Measurements from ENCODE around the gene CNNM1.

DNA sequence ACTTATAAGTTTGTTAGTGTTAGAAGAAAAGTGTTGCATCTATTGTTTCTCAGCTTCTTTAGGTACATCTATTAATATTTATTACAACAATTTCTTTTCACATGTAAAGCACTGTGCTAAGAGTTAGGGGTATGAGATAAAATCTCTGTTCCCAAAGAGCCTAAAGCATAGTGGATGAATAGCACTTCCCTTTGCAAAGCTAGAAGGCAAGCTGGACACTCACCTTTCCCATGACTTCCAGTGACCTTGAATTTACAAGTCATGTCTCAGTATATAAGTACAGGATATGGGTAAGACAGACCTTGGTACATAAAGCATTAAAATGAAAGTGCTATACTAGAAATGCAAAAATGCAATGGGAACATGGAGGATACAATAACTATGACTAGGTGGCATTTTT, 8.7 kb downstream of the CNNM1 start:
- TF ChIP-seq, protein P1, sequence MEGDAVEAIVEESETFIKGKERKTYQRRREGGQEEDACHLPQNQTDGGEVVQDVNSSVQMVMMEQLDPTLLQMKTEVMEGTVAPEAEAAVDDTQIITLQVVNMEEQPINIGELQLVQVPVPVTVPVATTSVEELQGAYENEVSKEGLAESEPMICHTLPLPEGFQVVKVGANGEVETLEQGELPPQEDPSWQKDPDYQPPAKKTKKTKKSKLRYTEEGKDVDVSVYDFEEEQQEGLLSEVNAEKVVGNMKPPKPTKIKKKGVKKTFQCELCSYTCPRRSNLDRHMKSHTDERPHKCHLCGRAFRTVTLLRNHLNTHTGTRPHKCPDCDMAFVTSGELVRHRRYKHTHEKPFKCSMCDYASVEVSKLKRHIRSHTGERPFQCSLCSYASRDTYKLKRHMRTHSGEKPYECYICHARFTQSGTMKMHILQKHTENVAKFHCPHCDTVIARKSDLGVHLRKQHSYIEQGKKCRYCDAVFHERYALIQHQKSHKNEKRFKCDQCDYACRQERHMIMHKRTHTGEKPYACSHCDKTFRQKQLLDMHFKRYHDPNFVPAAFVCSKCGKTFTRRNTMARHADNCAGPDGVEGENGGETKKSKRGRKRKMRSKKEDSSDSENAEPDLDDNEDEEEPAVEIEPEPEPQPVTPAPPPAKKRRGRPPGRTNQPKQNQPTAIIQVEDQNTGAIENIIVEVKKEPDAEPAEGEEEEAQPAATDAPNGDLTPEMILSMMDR (IDR thresholded peaks at IDR 0.05 in 2 of 3, conservative IDR thresholded peaks at IDR 0.05 in 1 of 3; ENCODE audit: borderline replicate concordance in 1 of 3, insufficient read depth in 1 of 3, low read depth in 2 of 3, low read length in 2 of 3): no peak
- TF ChIP-seq POLR2A (IDR thresholded peaks at IDR 0.05; ENCODE audit: borderline replicate concordance, extremely low read depth, insufficient read depth, insufficient read length) (no peak), EZH2 (IDR thresholded peaks at IDR 0.05) (no peak), EZH2phosphoT487 (IDR thresholded peaks at IDR 0.05; ENCODE audit: borderline replicate concordance) (no peak), EGR1 (IDR thresholded peaks at IDR 0.05; ENCODE audit: low read depth) (no peak), POLR2AphosphoS5 (IDR thresholded peaks at IDR 0.05; ENCODE audit: low read depth, low read length) (no peak), JUND (IDR thresholded peaks at IDR 0.05) (no peak), ZFX (IDR thresholded peaks at IDR 0.05) (no peak), RAD21 (IDR thresholded peaks at IDR 0.05; ENCODE audit: low read depth) (no peak), CEBPB (IDR thresholded peaks at IDR 0.05; ENCODE audit: low read depth) (no peak), YY1 (IDR thresholded peaks at IDR 0.05; ENCODE audit: extremely low read depth, insufficient replicate concordance, low read depth, low read length) (no peak)
- TF ChIP-seq, protein P2, sequence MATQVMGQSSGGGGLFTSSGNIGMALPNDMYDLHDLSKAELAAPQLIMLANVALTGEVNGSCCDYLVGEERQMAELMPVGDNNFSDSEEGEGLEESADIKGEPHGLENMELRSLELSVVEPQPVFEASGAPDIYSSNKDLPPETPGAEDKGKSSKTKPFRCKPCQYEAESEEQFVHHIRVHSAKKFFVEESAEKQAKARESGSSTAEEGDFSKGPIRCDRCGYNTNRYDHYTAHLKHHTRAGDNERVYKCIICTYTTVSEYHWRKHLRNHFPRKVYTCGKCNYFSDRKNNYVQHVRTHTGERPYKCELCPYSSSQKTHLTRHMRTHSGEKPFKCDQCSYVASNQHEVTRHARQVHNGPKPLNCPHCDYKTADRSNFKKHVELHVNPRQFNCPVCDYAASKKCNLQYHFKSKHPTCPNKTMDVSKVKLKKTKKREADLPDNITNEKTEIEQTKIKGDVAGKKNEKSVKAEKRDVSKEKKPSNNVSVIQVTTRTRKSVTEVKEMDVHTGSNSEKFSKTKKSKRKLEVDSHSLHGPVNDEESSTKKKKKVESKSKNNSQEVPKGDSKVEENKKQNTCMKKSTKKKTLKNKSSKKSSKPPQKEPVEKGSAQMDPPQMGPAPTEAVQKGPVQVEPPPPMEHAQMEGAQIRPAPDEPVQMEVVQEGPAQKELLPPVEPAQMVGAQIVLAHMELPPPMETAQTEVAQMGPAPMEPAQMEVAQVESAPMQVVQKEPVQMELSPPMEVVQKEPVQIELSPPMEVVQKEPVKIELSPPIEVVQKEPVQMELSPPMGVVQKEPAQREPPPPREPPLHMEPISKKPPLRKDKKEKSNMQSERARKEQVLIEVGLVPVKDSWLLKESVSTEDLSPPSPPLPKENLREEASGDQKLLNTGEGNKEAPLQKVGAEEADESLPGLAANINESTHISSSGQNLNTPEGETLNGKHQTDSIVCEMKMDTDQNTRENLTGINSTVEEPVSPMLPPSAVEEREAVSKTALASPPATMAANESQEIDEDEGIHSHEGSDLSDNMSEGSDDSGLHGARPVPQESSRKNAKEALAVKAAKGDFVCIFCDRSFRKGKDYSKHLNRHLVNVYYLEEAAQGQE (IDR thresholded peaks at IDR 0.05; ENCODE audit: low read depth): no peak
- TF ChIP-seq, protein P3, sequence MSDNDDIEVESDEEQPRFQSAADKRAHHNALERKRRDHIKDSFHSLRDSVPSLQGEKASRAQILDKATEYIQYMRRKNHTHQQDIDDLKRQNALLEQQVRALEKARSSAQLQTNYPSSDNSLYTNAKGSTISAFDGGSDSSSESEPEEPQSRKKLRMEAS (IDR thresholded peaks at IDR 0.05): no peak
